K562 (cell line): ENCODE measurements around the gene OPA3. TPM values are rescaled to one million over a fixed set of nuclear protein-coding genes. Genes with fewer than 3 reads are reported as not detected.

Experiments used
- ATAC-seq: fragments of 200-7000 bp; cut with Tn5 transposase; 3 replicates; pipeline ENCODE4 v1.9.1; 2020; ENCODE audit warnings: moderate library complexity
- BruUV-seq: library from RNA; stranded (reverse); fragments of 400-500 nt; replicated peaks from 2 replicates; lab custom pipeline; 2021; lab: Mats Ljungman, UMichigan
- CTCF ChIA-PET: fragments of 300-600 bp; formaldehyde crosslinking; extraction: SDS; loops from one replicate; lab custom pipeline; 2021; ENCODE audit warnings: low intra/inter-chr PET ratio; lab: Yijun Ruan, JAX
- POLR2A ChIA-PET: fragments of 300-600, 350-650 bp; sonication (Branson Sonifier 250); formaldehyde crosslinking; extraction: SDS; loops from one replicate; lab custom pipeline; 2021; ENCODE audit warnings: antibody characterized with exemption, inconsistent platforms; lab: Yijun Ruan, JAX
- DNase-seq, 4 experiments: peaks; one replicate each; pipeline versions ENCODE4 v3.0.0 to v3.0.0-alpha.2; 2011 to 2018; ENCODE audit warnings: low spot score in 3 of 4, mixed read lengths in 3 of 4; ENCODE audit errors: extremely low read depth in 1 of 4
- FAIRE-seq: peaks from 2 replicates; lab custom pipeline; 2011; peaks lifted over from hg19 to GRCh38; lab: Jason Lieb, UNC
- H2AFZ ChIP-seq: 2 replicates; pipeline ENCODE4 v1.6.0; 2011; ENCODE audit warnings: low read depth, low read length, control low read depth, inconsistent platforms
- H3K27ac ChIP-seq: fragments of 200-600 bp; 3 replicates; pipeline ENCODE4 v1.8.0; 2011; ENCODE audit warnings: low read depth, mild to moderate bottlenecking, control low read depth, inconsistent platforms, low read length, moderate library complexity, mixed read lengths; ENCODE audit errors: extremely low read depth
- H3K27me3 ChIP-seq, 2 experiments: fragments of 300-600 bp in 1 of 2; 2 replicates in 1 of 2; 3 replicates in 1 of 2; pipeline versions ENCODE4 v1.6.0 to v1.8.0; 2011; ENCODE audit warnings: inconsistent platforms in 2 of 2, low read length in 2 of 2, mild to moderate bottlenecking in 1 of 2, mixed read lengths in 1 of 2, moderate library complexity in 1 of 2; ENCODE audit not compliant: control insufficient read depth in 2 of 2, insufficient read depth in 2 of 2
- H3K36me3 ChIP-seq: fragments of 300-600 bp; 3 replicates; pipeline ENCODE4 v1.8.0; 2011; ENCODE audit warnings: mild to moderate bottlenecking, low read length, inconsistent platforms; ENCODE audit not compliant: control insufficient read depth, insufficient read depth
- H3K4me1 ChIP-seq, 2 experiments: fragments of 200-600 bp in 1 of 2; replicated peaks in 1 of 2; 2 replicates in 1 of 2; 3 replicates in 1 of 2; pipeline versions ENCODE4 v1.5.1 to v1.8.0; 2011; ENCODE audit warnings: inconsistent platforms in 2 of 2, low read length in 2 of 2, mild to moderate bottlenecking in 1 of 2, mixed read lengths in 1 of 2, moderate library complexity in 1 of 2; ENCODE audit not compliant: control insufficient read depth in 2 of 2, insufficient read depth in 2 of 2
- H3K4me2 ChIP-seq: 2 replicates; pipeline ENCODE4 v1.6.1; 2011; ENCODE audit warnings: low read length, control low read depth, inconsistent platforms, mixed read lengths; ENCODE audit not compliant: insufficient read depth
- H3K4me3 ChIP-seq: fragments of 200-600 bp; sonication (generic), shearing (Covaris generic); 2 replicates; pipeline ENCODE4 v1.5.1; 2016; ENCODE audit warnings: control low read depth, inconsistent platforms
- H3K79me2 ChIP-seq: fragments of 200-600 bp; 3 replicates; pipeline ENCODE4 v1.8.0; 2011; ENCODE audit warnings: low read length, inconsistent platforms; ENCODE audit not compliant: control insufficient read depth, insufficient read depth
- H3K9ac ChIP-seq, 2 experiments: 2 replicates each; pipeline versions ENCODE4 v1.6.0 to v1.6.1; 2011; ENCODE audit warnings: low read depth in 2 of 2, low read length in 2 of 2, control low read depth in 1 of 2, inconsistent platforms in 1 of 2, mild to moderate bottlenecking in 1 of 2, mixed read lengths in 1 of 2; ENCODE audit not compliant: insufficient read depth in 1 of 2
- H3K9me1 ChIP-seq: one replicate; pipeline ENCODE4 v1.6.0; 2011; ENCODE audit warnings: inconsistent platforms, mild to moderate bottlenecking, low read length, moderate library complexity; ENCODE audit not compliant: control insufficient read depth, insufficient read depth
- H3K9me3 ChIP-seq: replicated peaks from 2 replicates; pipeline ENCODE4 v1.5.1; 2011; ENCODE audit warnings: low read depth, low read length, inconsistent platforms; ENCODE audit not compliant: control insufficient read depth, insufficient read depth
- H4K20me1 ChIP-seq: replicated peaks from 2 replicates; pipeline ENCODE4 v1.6.1; 2011; ENCODE audit warnings: low read length, inconsistent platforms, mixed read lengths; ENCODE audit not compliant: control insufficient read depth, insufficient read depth
- CBFB ChIP-seq: sonication (generic); formaldehyde crosslinking; IDR thresholded peaks from 2 replicates; pipeline ENCODE4 v1.4.0; 2020; ENCODE audit warnings: mild to moderate bottlenecking, missing genetic modification reagents
- EZH2 ChIP-seq: IDR thresholded peaks from 2 replicates; pipeline ENCODE4 v1.6.1; 2012; ENCODE audit warnings: low read depth, mild to moderate bottlenecking, inconsistent platforms, low read length, borderline replicate concordance
- FIP1L1 ChIP-seq: fragments of 200-400 bp; formaldehyde crosslinking; IDR thresholded peaks from 2 replicates; pipeline ENCODE4 v1.6.1; 2018; ENCODE audit warnings: mild to moderate bottlenecking, low read depth, low read length; ENCODE audit not compliant: poor library complexity, severe bottlenecking
- FOXP1 ChIP-seq: sonication (generic); formaldehyde crosslinking; IDR thresholded peaks from 2 replicates; pipeline ENCODE4 v1.8.0; 2022; ENCODE audit warnings: mild to moderate bottlenecking, missing genetic modification reagents
- HMGN3 ChIP-seq: IDR thresholded peaks from 2 replicates; pipeline ENCODE4 v1.6.1; 2011; ENCODE audit warnings: borderline replicate concordance, low read depth, mild to moderate bottlenecking, mixed read lengths, low read length; ENCODE audit not compliant: insufficient read length; ENCODE audit errors: extremely low read depth
- LCOR ChIP-seq: sonication (generic); formaldehyde crosslinking; IDR thresholded peaks from 2 replicates; pipeline ENCODE4 v1.8.0; 2022; ENCODE audit warnings: mild to moderate bottlenecking, missing genetic modification reagents
- PHF8 ChIP-seq: fragments of 200-600 bp; sonication (generic); IDR thresholded peaks from 2 replicates; pipeline ENCODE4 v1.6.1; 2012; ENCODE audit warnings: mixed run types, mild to moderate bottlenecking, inconsistent platforms, low read length, moderate library complexity, borderline replicate concordance
- POU5F1 ChIP-seq: fragments of 150-350 bp; IDR thresholded peaks from 2 replicates; pipeline ENCODE4 v1.6.1; 2014; ENCODE audit warnings: borderline replicate concordance, low read length, low read depth, mild to moderate bottlenecking; ENCODE audit not compliant: partially characterized antibody
- SAFB2 ChIP-seq: fragments of 200-400 bp; formaldehyde crosslinking; IDR thresholded peaks from 2 replicates; pipeline ENCODE4 v1.6.1; 2018; ENCODE audit warnings: borderline replicate concordance, low read length, low read depth, moderate library complexity; ENCODE audit not compliant: severe bottlenecking
- SIN3A ChIP-seq, 2 experiments: fragments of 150-350 bp in 1 of 2; IDR thresholded peaks; 2 replicates each; pipeline ENCODE4 v1.6.1; 2011 to 2016; ENCODE audit warnings: borderline replicate concordance in 2 of 2, low read depth in 2 of 2, low read length in 2 of 2, mild to moderate bottlenecking in 2 of 2, moderate library complexity in 2 of 2; ENCODE audit not compliant: control insufficient read depth in 1 of 2
- ZC3H8 ChIP-seq: fragments of 450-650 bp; IDR thresholded peaks from 2 replicates; pipeline ENCODE4 v1.6.1; 2017
- ZNF384 ChIP-seq: IDR thresholded peaks from 2 replicates; pipeline ENCODE4 v1.6.1; 2012; ENCODE audit warnings: low read depth, low read length, improper control_type of control experiment
- ZNF41 ChIP-seq: fragments of 250-450 bp; sonication (Bioruptor Pico); conservative IDR thresholded peaks from 2 replicates; pipeline ENCODE4 v1.4.0; 2020; ENCODE audit warnings: mild to moderate bottlenecking
- WGBS: fragments of 100-300 bp; shearing (Covaris generic); methylation state at CpG from one replicate; pipeline ENCODE4 v1.1.6; 2016; ENCODE audit warnings: low coverage, mixed read lengths; ENCODE audit not compliant: insufficient coverage; ENCODE audit errors: missing lambda C conversion rate; 5-methylcytosine and 5-hydroxymethylcytosine counted together
- in situ Hi-C: fragments of 300-500 bp; cut with MboI; formaldehyde crosslinking; loops from 4 replicates; pipeline ENCODE4 v1.15.0; 2018; ENCODE audit warnings: inconsistent platforms, mixed read lengths
- intact Hi-C: fragments of 100-400 bp; cut with micrococcal nuclease; formaldehyde crosslinking; loops from 2 replicates; pipeline ENCODE4 v1.14.2; 2022
- polyA plus RNA-seq, 8 experiments: library from polyadenylated mRNA; depleted of rRNA in 4 of 8; stranded (reverse) in 5 of 8; unstranded in 3 of 8; fragments of >200 nt; fragmentation: Nextera tagmentation in 2 of 8; fragmentation: Illumina TruSeq in 1 of 8; extraction: Ambion mirVana in 2 of 8; extraction: Trizol in 1 of 8; gene quantifications; 2 replicates each; pipeline versions ENCODE4 v1.2.1 to v1.2.3, GENCODE V29; 2011 to 2014; ENCODE audit warnings: inconsistent platforms in 1 of 8, missing spikeins in 1 of 8
- total RNA-seq, 7 experiments: library from RNA; depleted of rRNA in 6 of 7; stranded (reverse); fragments of >200 nt in 6 of 7; fragmentation: Illumina TruSeq in 2 of 7; extraction: Trizol in 2 of 7; gene quantifications; 2 replicates each; pipeline versions ENCODE4 v1.2.1 to v1.2.3, GENCODE V29; 2011 to 2021; ENCODE audit warnings: low replicate concordance in 1 of 7
- TF ChIP-seq, protein P1 (sequence below): fragments of 450-650 bp; formaldehyde crosslinking; IDR thresholded peaks from 2 replicates; pipeline ENCODE4 v1.4.0; 2020; ENCODE audit warnings: mild to moderate bottlenecking, moderate library complexity
- TF ChIP-seq, protein P2 (sequence below): sonication (generic); formaldehyde crosslinking; IDR thresholded peaks from 2 replicates; pipeline ENCODE4 v1.8.1; 2023; ENCODE audit warnings: mild to moderate bottlenecking, missing genetic modification reagents
- TF ChIP-seq, protein P3 (sequence below): sonication (generic); formaldehyde crosslinking; IDR thresholded peaks from 2 replicates; pipeline ENCODE4 v1.8.1; 2023; ENCODE audit warnings: mild to moderate bottlenecking, missing genetic modification reagents

OPA3 gene
- total and polyA plus RNA-seq, 9 of the 15 experiments (the other 6 are each of a cell fraction or from before 2014, with no cell fraction given), result 1.4 to 18.8 (median 9.0) TPM

DNA sequence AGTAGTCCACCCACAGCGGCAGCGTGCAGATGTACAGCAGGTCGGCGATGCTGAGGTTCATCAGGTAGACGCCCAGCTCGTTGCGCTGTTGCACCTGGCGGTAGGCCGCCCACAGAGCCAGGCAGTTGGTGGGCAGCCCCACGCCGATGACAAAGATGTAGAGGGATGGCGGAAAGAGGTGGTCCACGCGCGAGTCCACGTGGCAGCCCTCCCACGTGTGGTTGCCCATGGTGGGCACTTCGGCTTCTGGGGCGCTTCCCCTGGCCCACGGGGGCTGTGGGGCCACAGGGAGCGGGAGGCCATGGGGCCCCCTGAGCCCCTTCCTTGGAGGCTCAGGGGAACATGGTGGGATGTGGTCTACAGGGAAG is 7.0 kb upstream of the OPA3 start:
- 93% methylated on average over 18 of the region's 21 CpGs for WGBS
- in situ Hi-C loops, result no loop called here
- DNase-seq, result no peak
- no peak overlapping the region for H3K27ac ChIP-seq
- TF ChIP-seq EZH2, result no peak
- no peak for TF ChIP-seq LCOR (CRISPR knock-in tag)
- TF ChIP-seq ZNF384, result no peak
- TF ChIP-seq PHF8, result 0 out of 2 replicates have a peak, but pooled peaks have one; percentile 2
- TF ChIP-seq CBFB (CRISPR knock-in tag), result no peak
- peak; percentile 30 for TF ChIP-seq FIP1L1
- TF ChIP-seq SAFB2, result no peak
- TF ChIP-seq, protein P1, sequence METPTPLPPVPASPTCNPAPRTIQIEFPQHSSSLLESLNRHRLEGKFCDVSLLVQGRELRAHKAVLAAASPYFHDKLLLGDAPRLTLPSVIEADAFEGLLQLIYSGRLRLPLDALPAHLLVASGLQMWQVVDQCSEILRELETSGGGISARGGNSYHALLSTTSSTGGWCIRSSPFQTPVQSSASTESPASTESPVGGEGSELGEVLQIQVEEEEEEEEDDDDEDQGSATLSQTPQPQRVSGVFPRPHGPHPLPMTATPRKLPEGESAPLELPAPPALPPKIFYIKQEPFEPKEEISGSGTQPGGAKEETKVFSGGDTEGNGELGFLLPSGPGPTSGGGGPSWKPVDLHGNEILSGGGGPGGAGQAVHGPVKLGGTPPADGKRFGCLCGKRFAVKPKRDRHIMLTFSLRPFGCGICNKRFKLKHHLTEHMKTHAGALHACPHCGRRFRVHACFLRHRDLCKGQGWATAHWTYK (CRISPR knock-in tag), result peak; percentile 90
- TF ChIP-seq ZC3H8, result no peak
- TF ChIP-seq ZNF41 (CRISPR knock-in tag), result no peak
- no peak for TF ChIP-seq POU5F1
- TF ChIP-seq SIN3A (IDR thresholded peaks at IDR 0.05; ENCODE audit: borderline replicate concordance in 2 of 2, control insufficient read depth in 1 of 2, low read depth in 2 of 2, low read length in 2 of 2), result no peak
- TF ChIP-seq HMGN3, result no peak
- no peak for TF ChIP-seq FOXP1
- TF ChIP-seq, protein P2, sequence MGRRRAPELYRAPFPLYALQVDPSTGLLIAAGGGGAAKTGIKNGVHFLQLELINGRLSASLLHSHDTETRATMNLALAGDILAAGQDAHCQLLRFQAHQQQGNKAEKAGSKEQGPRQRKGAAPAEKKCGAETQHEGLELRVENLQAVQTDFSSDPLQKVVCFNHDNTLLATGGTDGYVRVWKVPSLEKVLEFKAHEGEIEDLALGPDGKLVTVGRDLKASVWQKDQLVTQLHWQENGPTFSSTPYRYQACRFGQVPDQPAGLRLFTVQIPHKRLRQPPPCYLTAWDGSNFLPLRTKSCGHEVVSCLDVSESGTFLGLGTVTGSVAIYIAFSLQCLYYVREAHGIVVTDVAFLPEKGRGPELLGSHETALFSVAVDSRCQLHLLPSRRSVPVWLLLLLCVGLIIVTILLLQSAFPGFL (CRISPR knock-in tag), result no peak
- TF ChIP-seq, protein P3, sequence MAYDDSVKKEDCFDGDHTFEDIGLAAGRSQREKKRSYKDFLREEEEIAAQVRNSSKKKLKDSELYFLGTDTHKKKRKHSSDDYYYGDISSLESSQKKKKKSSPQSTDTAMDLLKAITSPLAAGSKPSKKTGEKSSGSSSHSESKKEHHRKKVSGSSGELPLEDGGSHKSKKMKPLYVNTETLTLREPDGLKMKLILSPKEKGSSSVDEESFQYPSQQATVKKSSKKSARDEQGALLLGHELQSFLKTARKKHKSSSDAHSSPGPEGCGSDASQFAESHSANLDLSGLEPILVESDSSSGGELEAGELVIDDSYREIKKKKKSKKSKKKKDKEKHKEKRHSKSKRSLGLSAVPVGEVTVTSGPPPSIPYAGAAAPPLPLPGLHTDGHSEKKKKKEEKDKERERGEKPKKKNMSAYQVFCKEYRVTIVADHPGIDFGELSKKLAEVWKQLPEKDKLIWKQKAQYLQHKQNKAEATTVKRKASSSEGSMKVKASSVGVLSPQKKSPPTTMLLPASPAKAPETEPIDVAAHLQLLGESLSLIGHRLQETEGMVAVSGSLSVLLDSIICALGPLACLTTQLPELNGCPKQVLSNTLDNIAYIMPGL (CRISPR knock-in tag), result no peak
- TF ChIP-seq, all 486 proteins: peak for 3
- CTCF ChIA-PET, result interaction anchor here (0.6 to 2.4 kb wide), 2 partner anchors 51 to 209 kb away, joined by 4 to 25 read pairs; no protein-coding TSS in a partner anchor
- Histone ChIP-seq H2AFZ (no peak overlapping the region; the same call in 1 of the 2 replicates), H3K27me3 (0 out of 5 replicates have a peak, but pooled peaks cover 0 to 4% of the 10 kb centered on the region in 2 experiments), H3K36me3 (no peaks in the 10 kb centered on the region), H3K9me1 (no peaks in the 10 kb centered on the region), H3K4me1 (peaks cover 21 to 22% of the 10 kb centered on the region in 2 experiments), H3K4me2 (no peak overlapping the region; the same call in 1 of the 2 replicates), H3K4me3 (no peak overlapping the region), H4K20me1 (no peaks in the 10 kb centered on the region), H3K9ac (no peak overlapping the region), H3K9me3 (no peaks in the 10 kb centered on the region), H3K79me2 (no peaks in the 10 kb centered on the region)
- FAIRE-seq, result no peak
- intact Hi-C loops, result loop anchor here (1.0 to 2.0 kb wide), 2 partner anchors 52 to 89 kb away; no protein-coding TSS in a partner anchor
- POLR2A ChIA-PET, result interaction anchor here (1.0 to 1.7 kb wide), 2 partner anchors 25 to 50 kb away, joined by 5 to 9 read pairs; no protein-coding TSS in a partner anchor
- ATAC-seq, result no peak
- BruUV-seq, result no TSS peak
